Kidney epithelial cell (primary cell): ENCODE results near the gene TPR. TPM values are rescaled to one million over a fixed set of nuclear protein-coding genes. Genes with fewer than 3 reads are reported as not detected.

Source experiments
- DNase-seq: peaks from one replicate; pipeline ENCODE4 v3.0.0-alpha.2; 2010; ENCODE audit warnings: low read depth
- H3K27me3 ChIP-seq: 2 replicates; pipeline ENCODE4 v1.6.0; 2011; ENCODE audit warnings: low read length; ENCODE audit not compliant: control insufficient read depth, insufficient read depth
- H3K36me3 ChIP-seq: 2 replicates; pipeline ENCODE4 v1.5.1; 2011; ENCODE audit warnings: low read length; ENCODE audit not compliant: control insufficient read depth, insufficient read depth
- H3K4me3 ChIP-seq: 2 replicates; pipeline ENCODE4 v1.5.1; 2011; ENCODE audit warnings: low read depth, mild to moderate bottlenecking, control low read depth, low read length
- total RNA-seq: library from RNA; depleted of rRNA; stranded (reverse); fragments of >200 nt; gene quantifications from 2 replicates; pipeline ENCODE4 v1.2.3, GENCODE V29; 2015
- TF ChIP-seq, protein P1 (sequence below): IDR thresholded peaks from 2 replicates; pipeline ENCODE4 v1.5.1; 2011; ENCODE audit warnings: mild to moderate bottlenecking, moderate library complexity, low read length, control low read depth, inconsistent platforms; ENCODE audit not compliant: insufficient read depth, poor library complexity, severe bottlenecking

TPR gene
- total RNA-seq, 1 donor from 2014 or later = 43.1 TPM

DNA sequence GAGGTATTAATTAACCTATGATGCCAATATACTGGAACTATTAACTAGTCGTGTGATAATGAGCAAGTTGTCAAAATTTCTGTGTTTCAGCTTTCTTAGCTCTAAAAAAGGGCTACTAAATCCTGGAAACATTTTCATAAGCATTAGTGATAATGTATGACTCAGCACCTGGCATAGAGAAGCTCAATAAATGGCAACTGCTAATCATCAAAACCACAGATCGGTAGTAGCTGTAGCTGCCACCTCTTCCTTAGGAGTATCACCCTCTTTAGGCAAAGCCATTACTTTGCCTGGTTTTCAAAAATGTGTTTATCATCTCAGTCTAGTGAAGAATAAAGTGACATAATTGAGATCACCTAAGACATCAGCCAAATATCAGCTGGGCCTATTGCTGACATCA, 75.5 kb downstream of the TPR start:
- no peaks in the 10 kb centered on the region for H3K27me3 ChIP-seq
- TF ChIP-seq, protein P1, sequence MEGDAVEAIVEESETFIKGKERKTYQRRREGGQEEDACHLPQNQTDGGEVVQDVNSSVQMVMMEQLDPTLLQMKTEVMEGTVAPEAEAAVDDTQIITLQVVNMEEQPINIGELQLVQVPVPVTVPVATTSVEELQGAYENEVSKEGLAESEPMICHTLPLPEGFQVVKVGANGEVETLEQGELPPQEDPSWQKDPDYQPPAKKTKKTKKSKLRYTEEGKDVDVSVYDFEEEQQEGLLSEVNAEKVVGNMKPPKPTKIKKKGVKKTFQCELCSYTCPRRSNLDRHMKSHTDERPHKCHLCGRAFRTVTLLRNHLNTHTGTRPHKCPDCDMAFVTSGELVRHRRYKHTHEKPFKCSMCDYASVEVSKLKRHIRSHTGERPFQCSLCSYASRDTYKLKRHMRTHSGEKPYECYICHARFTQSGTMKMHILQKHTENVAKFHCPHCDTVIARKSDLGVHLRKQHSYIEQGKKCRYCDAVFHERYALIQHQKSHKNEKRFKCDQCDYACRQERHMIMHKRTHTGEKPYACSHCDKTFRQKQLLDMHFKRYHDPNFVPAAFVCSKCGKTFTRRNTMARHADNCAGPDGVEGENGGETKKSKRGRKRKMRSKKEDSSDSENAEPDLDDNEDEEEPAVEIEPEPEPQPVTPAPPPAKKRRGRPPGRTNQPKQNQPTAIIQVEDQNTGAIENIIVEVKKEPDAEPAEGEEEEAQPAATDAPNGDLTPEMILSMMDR = no peak
- no peak overlapping the region for H3K4me3 ChIP-seq
- H3K36me3 ChIP-seq = no peaks in the 10 kb centered on the region
- DNase-seq = no peak

DNA sequence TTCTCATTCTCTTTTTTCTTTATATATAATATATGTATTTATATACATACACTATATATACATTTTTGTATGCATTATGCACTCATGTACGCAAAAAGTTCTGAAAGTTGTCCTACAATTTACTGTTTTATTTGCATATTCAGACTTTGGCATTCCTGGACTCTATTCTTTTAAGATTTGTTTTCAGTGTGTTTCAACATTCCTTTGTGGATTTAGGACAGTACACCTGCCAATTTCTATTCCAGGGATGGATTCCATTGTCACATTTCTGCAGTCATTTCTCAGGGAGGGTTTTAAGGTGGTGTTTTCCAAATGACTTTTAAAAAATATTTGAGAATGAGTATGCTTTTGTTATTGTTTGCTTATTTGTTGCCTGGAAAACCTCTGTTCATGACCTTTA, 76.2 kb downstream of the TPR start:
- no peaks in the 10 kb centered on the region for H3K36me3 ChIP-seq
- no peak for DNase-seq
- TF ChIP-seq, protein P1 = no peak
- no peak overlapping the region for H3K4me3 ChIP-seq
- no peaks in the 10 kb centered on the region for H3K27me3 ChIP-seq

GRCh38 chr1:186297439-186298045, 77.5 kb downstream of the TPR start:
- H3K4me3 ChIP-seq = no peak overlapping the region
- no peak for DNase-seq
- TF ChIP-seq, protein P1 = no peak
- no peaks in the 10 kb centered on the region for H3K27me3 ChIP-seq
- no peaks in the 10 kb centered on the region for H3K36me3 ChIP-seq

DNA sequence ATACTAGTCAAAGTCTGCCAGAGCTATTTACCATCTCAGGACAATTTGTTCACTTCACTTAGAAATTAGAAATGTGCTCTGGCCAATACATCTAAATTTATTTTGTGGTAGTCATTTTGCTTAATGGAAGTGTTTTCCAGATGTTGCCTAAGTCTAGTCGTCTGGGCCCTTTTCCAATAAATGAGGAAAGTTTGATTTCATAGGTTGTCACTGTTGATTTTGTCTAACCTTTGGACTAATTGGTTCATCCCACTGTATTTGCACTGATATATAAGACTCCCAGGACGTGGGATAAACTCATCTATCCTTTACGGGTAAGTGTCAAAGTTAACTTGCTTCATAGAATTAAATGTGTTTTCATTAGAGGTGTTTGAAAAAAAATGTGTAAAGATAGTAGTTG, 79.1 kb downstream of the TPR start, which contains the start of gene PRG4:
TSS of gene PRG4 (plus strand) at position 300 of the 400 bp plus-strand sequence.
- H3K4me3 ChIP-seq = no peak within 1 kb of the TSS

DNA sequence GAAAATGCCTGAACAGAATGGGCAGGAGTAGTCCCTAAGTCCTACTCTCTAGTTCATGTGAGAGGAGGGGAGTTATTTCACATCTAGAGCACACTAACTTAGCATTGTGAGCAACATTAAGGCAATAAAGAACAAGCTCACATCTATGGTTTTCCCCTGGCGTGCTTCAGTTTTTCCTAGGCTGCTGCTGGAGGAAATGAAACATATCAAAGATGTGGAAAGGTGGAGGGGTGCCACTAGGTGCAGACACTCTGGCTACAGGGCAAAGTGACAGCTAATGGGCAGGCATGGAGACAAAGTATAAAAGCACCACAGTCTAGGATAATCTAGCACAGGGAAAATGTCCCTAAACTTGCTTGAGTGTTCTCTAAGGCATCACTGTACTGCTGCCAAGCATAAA, 82.2 kb downstream of the TPR start:
- Histone ChIP-seq H3K4me3 (no peak overlapping the region), H3K36me3 (no peaks in the 10 kb centered on the region), H3K27me3 (no peaks in the 10 kb centered on the region)
- DNase-seq = no peak
- TF ChIP-seq, protein P1 = no peak

More for the DNA sequence above, 79.1 kb downstream of the TPR start, which contains the start of gene PRG4:
- no peaks in the 10 kb centered on the region for H3K27me3 ChIP-seq
- no peaks in the 10 kb centered on the region for H3K36me3 ChIP-seq
- no peak for DNase-seq
- TF ChIP-seq, protein P1 = no peak

GRCh38 chr1:186291271-186291670, 83.8 kb downstream of the TPR start:
- no peak for DNase-seq
- Histone ChIP-seq H3K4me3 (no peak overlapping the region), H3K36me3 (no peaks in the 10 kb centered on the region), H3K27me3 (no peaks in the 10 kb centered on the region)
- TF ChIP-seq, protein P1 = no peak
